Ishikawa (cell line): ENCODE measurements around the gene CCN2.

ENCODE experiments used
- CEBPB ChIP-seq: IDR thresholded peaks from 2 replicates; pipeline ENCODE4 v1.6.1; 2012
- CREB1 ChIP-seq: IDR thresholded peaks from 2 replicates; pipeline ENCODE4 v1.6.1; 2012; ENCODE audit warnings: low read depth
- EGR1 ChIP-seq: IDR thresholded peaks from 2 replicates; pipeline ENCODE4 v1.6.1; 2012
- EP300 ChIP-seq: IDR thresholded peaks from 2 replicates; pipeline ENCODE4 v1.6.1; 2012; ENCODE audit warnings: borderline replicate concordance
- FOXM1 ChIP-seq: IDR thresholded peaks from 2 replicates; pipeline ENCODE4 v1.6.1; 2012; ENCODE audit warnings: low read depth, borderline replicate concordance
- MAX ChIP-seq: IDR thresholded peaks from 2 replicates; pipeline ENCODE4 v1.6.1; 2012
- NFIC ChIP-seq: IDR thresholded peaks from 2 replicates; pipeline ENCODE4 v1.6.1; 2012
- RAD21 ChIP-seq: IDR thresholded peaks from 2 replicates; pipeline ENCODE4 v1.6.1; 2012; ENCODE audit warnings: low read depth
- REST ChIP-seq: IDR thresholded peaks from 2 replicates; pipeline ENCODE4 v1.6.1; 2012; ENCODE audit warnings: low read depth, mild to moderate bottlenecking
- TAF1 ChIP-seq: IDR thresholded peaks from 2 replicates; pipeline ENCODE4 v1.6.1; 2012; ENCODE audit warnings: low read depth, mild to moderate bottlenecking
- TCF12 ChIP-seq: IDR thresholded peaks from 2 replicates; pipeline ENCODE4 v1.6.1; 2012; ENCODE audit warnings: low read depth
- TEAD4 ChIP-seq: IDR thresholded peaks from 2 replicates; pipeline ENCODE4 v1.6.1; 2012
- USF1 ChIP-seq: IDR thresholded peaks from 2 replicates; pipeline ENCODE4 v1.6.1; 2012
- YY1 ChIP-seq: IDR thresholded peaks from 2 replicates; pipeline ENCODE4 v1.6.1; 2012; ENCODE audit warnings: low read depth
- ZBTB7A ChIP-seq: IDR thresholded peaks from 2 replicates; pipeline ENCODE4 v1.6.1; 2012; ENCODE audit warnings: low read depth

The CCN2 gene

GRCh38 chr6:131949909-131950766 lies 1.0 kb downstream of the CCN2 start:
- no peak for TF ChIP-seq TEAD4
- peak; percentile 13; the same call in 1 of the 2 replicates for TF ChIP-seq NFIC

- no peak for TF ChIP-seq EGR1
- no peak for TF ChIP-seq REST
- TF ChIP-seq FOXM1 = no peak
These were observed 1.6 kb downstream of the CCN2 start for GRCh38 chr6:131949620-131949908.

GRCh38 chr6:131948692-131949619 lies 2.2 kb downstream of the CCN2 start:
- no peak for TF ChIP-seq CREB1
- no peak for TF ChIP-seq NFIC
- no peak for TF ChIP-seq TAF1
- no peak for TF ChIP-seq EP300
- TF ChIP-seq TCF12 = no peak
- TF ChIP-seq FOXM1 = no peak
- TF ChIP-seq EGR1 = no peak
- TF ChIP-seq RAD21 = no peak
- no peak for TF ChIP-seq CEBPB

- TF ChIP-seq ZBTB7A = no peak
- TF ChIP-seq RAD21 = no peak
- TF ChIP-seq EGR1 = no peak
- no peak for TF ChIP-seq YY1
- TF ChIP-seq CREB1 = no peak
- no peak for TF ChIP-seq TCF12
- TF ChIP-seq NFIC = no peak
- no peak for TF ChIP-seq EP300
- TF ChIP-seq USF1 = no peak
- TF ChIP-seq REST = no peak
- no peak for TF ChIP-seq MAX
- TF ChIP-seq CEBPB = no peak
- TF ChIP-seq FOXM1 = no peak
These were observed 3.0 kb downstream of the CCN2 start for GRCh38 chr6:131947986-131948661.

- no peak for TF ChIP-seq RAD21
- TF ChIP-seq YY1 = no peak
- no peak for TF ChIP-seq EGR1
- no peak for TF ChIP-seq EP300
- no peak for TF ChIP-seq FOXM1
- TF ChIP-seq MAX = no peak
- TF ChIP-seq TCF12 = no peak
- TF ChIP-seq REST = no peak
- TF ChIP-seq CEBPB = no peak
- no peak for TF ChIP-seq USF1
- no peak for TF ChIP-seq CREB1
- TF ChIP-seq NFIC = no peak
- no peak for TF ChIP-seq TEAD4
- TF ChIP-seq TAF1 = no peak
- TF ChIP-seq ZBTB7A = no peak
These were observed 3.9 kb downstream of the CCN2 start for GRCh38 chr6:131946992-131947955.
